HepG2 (cell line): Measurements from ENCODE around the gene TPO. TPM values are rescaled to one million over a fixed set of nuclear protein-coding genes. Genes with fewer than 3 reads are reported as not detected.

Experiments used
- ATAC-seq: fragments of 200-7000 bp; cut with Tn5 transposase; 3 replicates; pipeline ENCODE4 v1.9.1; 2020; ENCODE audit warnings: mild to moderate bottlenecking, moderate library complexity
- BruUV-seq: library from RNA; stranded (reverse); fragments of 400-500 nt; replicated peaks from 2 replicates; lab custom pipeline; 2021; lab: Mats Ljungman, UMichigan
- CTCF ChIA-PET: fragments of 300-600 bp; formaldehyde crosslinking; extraction: SDS; loops from one replicate; lab custom pipeline; 2021; ENCODE audit warnings: low total read pairs, inconsistent platforms, low intra/inter-chr PET ratio; lab: Yijun Ruan, JAX
- POLR2A ChIA-PET: fragments of 350-600 bp; sonication (Branson Sonifier 250); formaldehyde crosslinking; loops from one replicate; lab custom pipeline; 2020; ENCODE audit warnings: antibody characterized with exemption, inconsistent platforms; lab: Yijun Ruan, JAX
- DNase-seq: peaks from one replicate; pipeline ENCODE4 v3.0.0-alpha.2; 2015; ENCODE audit warnings: low spot score
- FAIRE-seq: peaks from 3 replicates; lab custom pipeline; 2011; peaks lifted over from hg19 to GRCh38; lab: Jason Lieb, UNC
- H2AFZ ChIP-seq: one replicate; pipeline ENCODE4 v1.6.1; 2011; ENCODE audit warnings: low read length, inconsistent platforms
- H3K27ac ChIP-seq: fragments of 300-600 bp; 3 replicates; pipeline ENCODE4 v1.8.0; 2011; ENCODE audit warnings: mixed run types, mild to moderate bottlenecking, mixed read lengths, low read length, inconsistent platforms; ENCODE audit not compliant: insufficient read depth; ENCODE audit errors: extremely low read length
- H3K27me3 ChIP-seq, 2 experiments: fragments of 200-600 bp in 1 of 2; 2 replicates in 1 of 2; 3 replicates in 1 of 2; pipeline versions ENCODE4 v1.6.0 to v1.8.0; 2011; ENCODE audit warnings: low read length in 2 of 2, mild to moderate bottlenecking in 2 of 2, moderate library complexity in 2 of 2, inconsistent platforms in 1 of 2; ENCODE audit not compliant: insufficient read depth in 2 of 2, control insufficient read depth in 1 of 2
- H3K36me3 ChIP-seq, 2 experiments: fragments of 200-600 bp in 1 of 2; replicated peaks in 1 of 2; 2 replicates in 1 of 2; 3 replicates in 1 of 2; pipeline versions ENCODE4 v1.5.1 to v1.8.0; 2011; ENCODE audit warnings: low read length in 2 of 2, inconsistent platforms in 1 of 2; ENCODE audit not compliant: insufficient read depth in 2 of 2, control insufficient read depth in 1 of 2
- H3K4me1 ChIP-seq: 2 replicates; pipeline ENCODE4 v1.5.1; 2012; ENCODE audit warnings: low read length, inconsistent platforms; ENCODE audit not compliant: insufficient read depth
- H3K4me2 ChIP-seq: 2 replicates; pipeline ENCODE4 v1.6.0; 2011; ENCODE audit warnings: low read depth, low read length, inconsistent platforms
- H3K4me3 ChIP-seq, 3 experiments: fragments of 200-600 bp in 1 of 3; sonication (generic), shearing (Covaris generic) in 1 of 3; replicated peaks in 1 of 3; 2 replicates each; pipeline ENCODE4 v1.5.1; 2011 to 2016; ENCODE audit warnings: low read length in 3 of 3, inconsistent platforms in 2 of 3, low read depth in 2 of 3, mild to moderate bottlenecking in 2 of 3, control low read depth in 1 of 3, mixed read lengths in 1 of 3; ENCODE audit not compliant: insufficient read depth in 1 of 3
- H3K79me2 ChIP-seq: one replicate; pipeline ENCODE4 v1.6.1; 2011; ENCODE audit warnings: low read length, inconsistent platforms; ENCODE audit not compliant: insufficient read depth
- H3K9ac ChIP-seq: 2 replicates; pipeline ENCODE4 v1.6.0; 2011; ENCODE audit warnings: mild to moderate bottlenecking, low read depth, low read length, inconsistent platforms; ENCODE audit not compliant: insufficient read depth
- H3K9me3 ChIP-seq: 2 replicates; pipeline ENCODE4 v1.5.1; 2012; ENCODE audit warnings: mild to moderate bottlenecking, low read length
- H4K20me1 ChIP-seq: 2 replicates; pipeline ENCODE4 v1.6.0; 2011; ENCODE audit warnings: inconsistent platforms, mild to moderate bottlenecking, low read length, moderate library complexity; ENCODE audit not compliant: insufficient read depth
- ARNT ChIP-seq: fragments of 450-650 bp; IDR thresholded peaks from 2 replicates; pipeline ENCODE4 v1.6.1; 2017
- ATF7 ChIP-seq, 2 experiments: fragments of 450-650 bp in 1 of 2; sonication (generic) in 1 of 2; formaldehyde crosslinking in 1 of 2; IDR thresholded peaks; 2 replicates each; pipeline versions ENCODE4 v1.4.0 to v1.6.1; 2016 to 2020; ENCODE audit warnings: antibody characterized with exemption in 1 of 2, mild to moderate bottlenecking in 1 of 2, missing genetic modification reagents in 1 of 2
- DR1 ChIP-seq: sonication (generic); formaldehyde crosslinking; IDR thresholded peaks from 2 replicates; pipeline ENCODE4 v1.8.0; 2021; ENCODE audit warnings: mild to moderate bottlenecking, missing genetic modification reagents, inconsistent platforms
- ETV6 ChIP-seq: sonication (generic); formaldehyde crosslinking; conservative IDR thresholded peaks from 2 replicates; pipeline ENCODE4 v1.4.0; 2020; ENCODE audit warnings: missing genetic modification reagents
- NCOA1 ChIP-seq: sonication (generic); formaldehyde crosslinking; IDR thresholded peaks from 2 replicates; pipeline ENCODE4 v1.9.0; 2021; ENCODE audit warnings: missing genetic modification reagents
- TP53 ChIP-seq: sonication (generic); formaldehyde crosslinking; conservative IDR thresholded peaks from 2 replicates; pipeline ENCODE4 v1.4.0; 2020; ENCODE audit warnings: missing genetic modification reagents
- ZFP36L2 ChIP-seq: sonication (generic); formaldehyde crosslinking; IDR thresholded peaks from 2 replicates; pipeline ENCODE4 v1.4.0; 2020; ENCODE audit warnings: missing genetic modification reagents
- ZKSCAN5 ChIP-seq: sonication (generic); formaldehyde crosslinking; IDR thresholded peaks from 2 replicates; pipeline ENCODE4 v1.5.1; 2020; ENCODE audit warnings: mild to moderate bottlenecking, missing genetic modification reagents
- WGBS: methylation state at CpG from one replicate; pipeline ENCODE4 v1.1.6; 2017; ENCODE audit warnings: low lambda C conversion rate; 5-methylcytosine and 5-hydroxymethylcytosine counted together
- in situ Hi-C: cut with HindIII; loops from 2 replicates; pipeline ENCODE4 v1.10.0; 2017; ENCODE audit warnings: low pct_unique_long_range_greater_than_20kb; ENCODE audit not compliant: extremely low pct_ligation_motif_present
- intact Hi-C: fragments of 100-400 bp; cut with micrococcal nuclease; formaldehyde crosslinking; loops from one replicate; pipeline ENCODE4 v1.10.0; 2022; ENCODE audit not compliant: unreplicated experiment
- polyA plus RNA-seq, 8 experiments: library from polyadenylated mRNA; depleted of rRNA in 3 of 8; stranded (reverse) in 7 of 8; unstranded in 1 of 8; fragments of >200 nt; fragmentation: Illumina TruSeq in 4 of 8; extraction: Trizol in 4 of 8; gene quantifications; 2 replicates each; pipeline versions ENCODE4 v1.2.1 to v1.2.3, GENCODE V29; 2011 to 2016; ENCODE audit warnings: low read depth in 4 of 8, missing spikeins in 1 of 8, mixed read lengths in 1 of 8; ENCODE audit not compliant: insufficient read depth in 1 of 8
- total RNA-seq, 5 experiments: library from RNA; depleted of rRNA; stranded (reverse); fragments of >200 nt; fragmentation: Illumina TruSeq; extraction: Trizol; gene quantifications; 2 replicates each; pipeline ENCODE4 v1.2.3, GENCODE V29; 2016; ENCODE audit warnings: low read depth in 1 of 5
- TF ChIP-seq, protein P1 (sequence below): sonication (generic); formaldehyde crosslinking; IDR thresholded peaks from 2 replicates; pipeline ENCODE4 v1.5.0; 2020; ENCODE audit warnings: mild to moderate bottlenecking, missing genetic modification reagents, borderline replicate concordance

TPO gene
- total and polyA plus RNA-seq, 2 of the 13 experiments (the other 11 are each of a cell fraction or from before 2014, with no cell fraction given) = not detected

GRCh38 chr2:1481406-1482252 lies 68.4 kb downstream of the TPO start:
- no peaks in the 10 kb centered on the region for H3K4me1 ChIP-seq
- no peaks in the 10 kb centered on the region for H3K9me3 ChIP-seq
- H3K27ac ChIP-seq = no peak overlapping the region
- no peaks in the 10 kb centered on the region for H4K20me1 ChIP-seq
- no peaks in the 10 kb centered on the region for H3K79me2 ChIP-seq
- FAIRE-seq = no peak
- intact Hi-C loops (no loop called here), in situ Hi-C loops (no loop called here)
- H3K4me2 ChIP-seq = no peak overlapping the region
- no TSS peak for BruUV-seq
- H3K36me3 ChIP-seq = no peaks in the 10 kb centered on the region
- WGBS = 29% methylated on average over 20 of the region's 20 CpGs
- no peak overlapping the region for H3K9ac ChIP-seq
- ChIA-PET POLR2A (no interaction called here), CTCF (no interaction called here)
- no peak for DNase-seq
- ATAC-seq = no peak
- H3K4me3 ChIP-seq = no peak overlapping the region
- H2AFZ ChIP-seq = no peak overlapping the region
- peaks cover 14 to 44% of the 10 kb centered on the region in 2 experiments for H3K27me3 ChIP-seq
- no peak for TF ChIP-seq ARNT
- TF ChIP-seq NCOA1 (CRISPR knock-in tag) = no peak
- TF ChIP-seq, protein P1, sequence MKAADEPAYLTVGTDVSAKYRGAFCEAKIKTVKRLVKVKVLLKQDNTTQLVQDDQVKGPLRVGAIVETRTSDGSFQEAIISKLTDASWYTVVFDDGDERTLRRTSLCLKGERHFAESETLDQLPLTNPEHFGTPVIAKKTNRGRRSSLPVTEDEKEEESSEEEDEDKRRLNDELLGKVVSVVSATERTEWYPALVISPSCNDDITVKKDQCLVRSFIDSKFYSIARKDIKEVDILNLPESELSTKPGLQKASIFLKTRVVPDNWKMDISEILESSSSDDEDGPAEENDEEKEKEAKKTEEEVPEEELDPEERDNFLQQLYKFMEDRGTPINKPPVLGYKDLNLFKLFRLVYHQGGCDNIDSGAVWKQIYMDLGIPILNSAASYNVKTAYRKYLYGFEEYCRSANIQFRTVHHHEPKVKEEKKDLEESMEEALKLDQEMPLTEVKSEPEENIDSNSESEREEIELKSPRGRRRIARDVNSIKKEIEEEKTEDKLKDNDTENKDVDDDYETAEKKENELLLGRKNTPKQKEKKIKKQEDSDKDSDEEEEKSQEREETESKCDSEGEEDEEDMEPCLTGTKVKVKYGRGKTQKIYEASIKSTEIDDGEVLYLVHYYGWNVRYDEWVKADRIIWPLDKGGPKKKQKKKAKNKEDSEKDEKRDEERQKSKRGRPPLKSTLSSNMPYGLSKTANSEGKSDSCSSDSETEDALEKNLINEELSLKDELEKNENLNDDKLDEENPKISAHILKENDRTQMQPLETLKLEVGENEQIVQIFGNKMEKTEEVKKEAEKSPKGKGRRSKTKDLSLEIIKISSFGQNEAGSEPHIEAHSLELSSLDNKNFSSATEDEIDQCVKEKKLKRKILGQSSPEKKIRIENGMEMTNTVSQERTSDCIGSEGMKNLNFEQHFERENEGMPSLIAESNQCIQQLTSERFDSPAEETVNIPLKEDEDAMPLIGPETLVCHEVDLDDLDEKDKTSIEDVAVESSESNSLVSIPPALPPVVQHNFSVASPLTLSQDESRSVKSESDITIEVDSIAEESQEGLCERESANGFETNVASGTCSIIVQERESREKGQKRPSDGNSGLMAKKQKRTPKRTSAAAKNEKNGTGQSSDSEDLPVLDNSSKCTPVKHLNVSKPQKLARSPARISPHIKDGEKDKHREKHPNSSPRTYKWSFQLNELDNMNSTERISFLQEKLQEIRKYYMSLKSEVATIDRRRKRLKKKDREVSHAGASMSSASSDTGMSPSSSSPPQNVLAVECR = no peak
- no peak for TF ChIP-seq ETV6 (CRISPR knock-in tag)
- TF ChIP-seq ZFP36L2 = no peak
- TF ChIP-seq DR1 (CRISPR knock-in tag) = no peak
- TF ChIP-seq ZKSCAN5 = no peak
- no peak for TF ChIP-seq ATF7 (IDR thresholded peaks at IDR 0.05)
- no peak for TF ChIP-seq ATF7 (CRISPR knock-in tag; IDR thresholded peaks at IDR 0.05)
- no peak for TF ChIP-seq TP53 (CRISPR knock-in tag)
